ENCODE results near the gene ZNF485.

The ZNF485 gene

DNA sequence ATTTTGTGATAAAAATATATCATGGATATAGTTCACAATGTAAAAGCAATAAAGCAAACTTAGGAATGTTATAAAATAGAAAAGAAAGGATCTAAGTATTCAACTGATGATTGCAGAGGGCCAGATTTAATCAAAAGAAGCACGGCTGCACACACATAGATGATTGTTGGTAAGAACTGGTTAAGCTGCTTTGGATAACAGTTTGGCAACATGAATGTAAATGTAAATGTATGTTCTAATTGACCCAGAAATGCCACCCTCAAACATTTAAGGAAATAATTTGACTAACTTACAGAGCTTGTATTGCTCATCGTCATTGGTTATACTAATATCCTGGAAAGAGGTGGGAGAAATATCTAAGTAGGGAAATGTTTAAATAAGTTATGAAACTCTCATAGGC, 13.1 kb downstream of the ZNF485 start:
- ATAC-seq (ENCODE audit: insufficient read depth, low read depth), result no peak
- no peak overlapping the region for H3K4me3 ChIP-seq (ENCODE audit: low read depth in 1 of 2, low read length in 2 of 2)
- H3K9ac ChIP-seq (ENCODE audit: low read depth, low read length), result no peak overlapping the region
- H3K27ac ChIP-seq (ENCODE audit: low read length), result no peak overlapping the region
- peaks cover 39% of the 10 kb centered on the region for H3K4me1 ChIP-seq (ENCODE audit: insufficient read depth, low read length)
- H3K9me3 ChIP-seq (ENCODE audit: insufficient read depth, low read length, severe bottlenecking), result peaks cover 25% of the 10 kb centered on the region
- no peaks in the 10 kb centered on the region for H4K20me1 ChIP-seq (ENCODE audit: insufficient read depth, low read length)
- no peak overlapping the region for H2AFZ ChIP-seq (ENCODE audit: low read depth, low read length)
- H3K4me2 ChIP-seq (ENCODE audit: insufficient read depth, low read length), result no peak overlapping the region; the same call in 1 of the 2 replicates
- DNase-seq, result no peak
- peaks cover 50% of the 10 kb centered on the region for H3K79me2 ChIP-seq (ENCODE audit: insufficient read depth, low read length)
- H3K36me3 ChIP-seq (ENCODE audit: insufficient read depth, low read length), result peaks cover 42% of the 10 kb centered on the region
- no peaks in the 10 kb centered on the region for H3K27me3 ChIP-seq (ENCODE audit: insufficient read depth, low read length, poor library complexity)
- TF ChIP-seq EZH2 (IDR thresholded peaks at IDR 0.05; ENCODE audit: borderline replicate concordance, low read depth, low read length, severe bottlenecking) (no peak), CTCF (IDR thresholded peaks at IDR 0.05; ENCODE audit: borderline replicate concordance, extremely low read depth, low read length, poor library complexity, severe bottlenecking) (no peak)

DNA sequence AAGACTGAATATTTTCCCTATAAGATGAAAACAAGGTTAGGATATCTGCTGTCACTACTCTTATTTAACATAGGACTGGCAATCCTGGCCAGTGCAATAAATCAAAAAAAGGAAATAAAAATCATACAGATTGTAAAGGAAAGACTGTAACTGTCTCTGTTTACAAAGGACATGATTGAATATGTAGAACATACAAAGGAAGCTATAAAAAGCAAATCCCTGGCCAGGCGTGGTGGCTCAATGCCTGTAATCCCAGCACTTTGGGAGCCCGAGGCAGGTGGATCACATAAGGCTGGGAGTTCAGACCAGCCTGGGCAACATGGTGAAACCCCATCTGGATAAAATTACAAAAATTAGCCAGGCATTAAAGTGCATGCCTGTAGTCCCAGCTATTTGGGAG, 15.8 kb downstream of the ZNF485 start:
- Histone ChIP-seq H3K4me1 (ENCODE audit: insufficient read depth, low read length) (peaks cover 39% of the 10 kb centered on the region), H3K27me3 (ENCODE audit: insufficient read depth, low read length, poor library complexity) (no peaks in the 10 kb centered on the region), H3K4me2 (ENCODE audit: insufficient read depth, low read length) (peak overlapping the region; percentile 70), H3K36me3 (ENCODE audit: insufficient read depth, low read length) (peaks cover 16% of the 10 kb centered on the region), H3K79me2 (ENCODE audit: insufficient read depth, low read length) (peaks cover 40% of the 10 kb centered on the region), H4K20me1 (ENCODE audit: insufficient read depth, low read length) (no peaks in the 10 kb centered on the region), H2AFZ (ENCODE audit: low read depth, low read length) (peak overlapping the region; percentile 12; the same call in 1 of the 2 replicates), H3K9ac (ENCODE audit: low read depth, low read length) (peak overlapping the region; percentile 61), H3K9me3 (ENCODE audit: insufficient read depth, low read length, severe bottlenecking) (peaks cover 7% of the 10 kb centered on the region), H3K4me3 (ENCODE audit: low read depth in 1 of 2, low read length in 2 of 2) (peak overlapping the region; percentile 34 to 57; a peak in 3 of 4 replicates), H3K27ac (ENCODE audit: low read length) (peak overlapping the region; percentile 89)
- ATAC-seq (ENCODE audit: insufficient read depth, low read depth) (peak; percentile 34), DNase-seq (no peak)
- TF ChIP-seq EZH2 (IDR thresholded peaks at IDR 0.05; ENCODE audit: borderline replicate concordance, low read depth, low read length, severe bottlenecking) (no peak), CTCF (IDR thresholded peaks at IDR 0.05; ENCODE audit: borderline replicate concordance, extremely low read depth, low read length, poor library complexity, severe bottlenecking) (no peak)

GRCh38 chr10:43623351-43623750, 17.1 kb downstream of the ZNF485 start:
- H3K27ac ChIP-seq (ENCODE audit: low read length), result peak overlapping the region; percentile 89
- peaks cover 31% of the 10 kb centered on the region for H3K79me2 ChIP-seq (ENCODE audit: insufficient read depth, low read length)
- TF ChIP-seq CTCF (IDR thresholded peaks at IDR 0.05; ENCODE audit: borderline replicate concordance, extremely low read depth, low read length, poor library complexity, severe bottlenecking), result no peak
- no peaks in the 10 kb centered on the region for H4K20me1 ChIP-seq (ENCODE audit: insufficient read depth, low read length)
- peaks cover 39% of the 10 kb centered on the region for H3K4me1 ChIP-seq (ENCODE audit: insufficient read depth, low read length)
- peak overlapping the region; percentile 34 to 57; a peak in 3 of 4 replicates for H3K4me3 ChIP-seq (ENCODE audit: low read depth in 1 of 2, low read length in 2 of 2)
- DNase-seq (peak; percentile 75), ATAC-seq (ENCODE audit: insufficient read depth, low read depth) (peak; percentile 94)
- H2AFZ ChIP-seq (ENCODE audit: low read depth, low read length), result peak overlapping the region; percentile 73
- peak overlapping the region; percentile 61 for H3K9ac ChIP-seq (ENCODE audit: low read depth, low read length)
- H3K9me3 ChIP-seq (ENCODE audit: insufficient read depth, low read length, severe bottlenecking), result no peaks in the 10 kb centered on the region
- H3K27me3 ChIP-seq (ENCODE audit: insufficient read depth, low read length, poor library complexity), result no peaks in the 10 kb centered on the region
- H3K36me3 ChIP-seq (ENCODE audit: insufficient read depth, low read length), result peaks cover 6% of the 10 kb centered on the region; the same call in 1 of the 2 replicates
- peak overlapping the region; percentile 70 for H3K4me2 ChIP-seq (ENCODE audit: insufficient read depth, low read length)

DNA sequence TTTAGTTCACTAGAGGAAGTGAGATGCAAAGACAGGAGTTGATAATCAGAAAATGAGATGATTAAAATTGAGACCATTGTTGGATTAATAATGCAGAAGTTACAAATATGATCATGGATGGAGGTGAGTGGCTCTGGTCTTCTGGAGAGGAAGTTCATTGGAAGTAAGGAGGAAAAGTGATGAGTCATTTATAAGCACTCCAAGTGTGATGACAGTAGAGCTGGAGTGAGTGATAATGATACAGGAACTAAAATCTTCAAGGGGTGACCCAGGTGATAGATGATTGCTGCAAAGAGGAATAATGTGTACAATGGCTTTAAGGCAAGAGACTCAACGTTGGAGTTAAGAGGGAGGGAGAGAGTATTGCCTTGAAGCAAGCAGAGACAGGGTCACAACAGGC, 21.7 kb downstream of the ZNF485 start:
- Histone ChIP-seq H3K27ac (ENCODE audit: low read length) (no peak overlapping the region), H3K4me2 (ENCODE audit: insufficient read depth, low read length) (no peak overlapping the region), H3K9ac (ENCODE audit: low read depth, low read length) (no peak overlapping the region), H3K4me1 (ENCODE audit: insufficient read depth, low read length) (peaks cover 10% of the 10 kb centered on the region), H2AFZ (ENCODE audit: low read depth, low read length) (no peak overlapping the region), H3K79me2 (ENCODE audit: insufficient read depth, low read length) (peaks cover 3% of the 10 kb centered on the region), H3K4me3 (ENCODE audit: low read depth in 1 of 2, low read length in 2 of 2) (no peak overlapping the region), H3K36me3 (ENCODE audit: insufficient read depth, low read length) (no peaks in the 10 kb centered on the region), H4K20me1 (ENCODE audit: insufficient read depth, low read length) (no peaks in the 10 kb centered on the region), H3K27me3 (ENCODE audit: insufficient read depth, low read length, poor library complexity) (no peaks in the 10 kb centered on the region), H3K9me3 (ENCODE audit: insufficient read depth, low read length, severe bottlenecking) (no peaks in the 10 kb centered on the region)
- ATAC-seq (ENCODE audit: insufficient read depth, low read depth) (no peak), DNase-seq (no peak)
- TF ChIP-seq EZH2 (IDR thresholded peaks at IDR 0.05; ENCODE audit: borderline replicate concordance, low read depth, low read length, severe bottlenecking) (no peak), CTCF (IDR thresholded peaks at IDR 0.05; ENCODE audit: borderline replicate concordance, extremely low read depth, low read length, poor library complexity, severe bottlenecking) (no peak)

Data from DND-41 (cell line).